DND-41 (cell line): ENCODE results near the gene TFEB.

Experiments used
- CTCF ChIP-seq: IDR thresholded peaks from 2 replicates; pipeline ENCODE4 v1.5.1; 2012; ENCODE audit warnings: borderline replicate concordance, low read length, moderate library complexity, mild to moderate bottlenecking; ENCODE audit not compliant: poor library complexity, severe bottlenecking; ENCODE audit errors: extremely low read depth
- EZH2 ChIP-seq: IDR thresholded peaks from 3 replicates; pipeline ENCODE4 v1.6.1; 2012; ENCODE audit warnings: borderline replicate concordance, low read depth, mild to moderate bottlenecking, moderate library complexity, low read length, inconsistent platforms; ENCODE audit not compliant: severe bottlenecking

- no peak for TF ChIP-seq CTCF
- no peak for TF ChIP-seq EZH2
Observed at GRCh38 chr6:41655646-41656001, 79.8 kb downstream of the TFEB start.
